Measurements from ENCODE around the gene PTEN. TPM values are rescaled to one million over a fixed set of nuclear protein-coding genes. Genes with fewer than 3 reads are reported as not detected.

Gene PTEN
- polyA plus RNA-seq, 3 donors, result 61.3 to 68.7 (median 68.1) TPM

- DNase-seq, result no peak
Observed at GRCh38 chr10:87915406-87915805, 52.0 kb downstream of the PTEN start.

- no peak for DNase-seq
Observed at GRCh38 chr10:87915989-87916388, 52.6 kb downstream of the PTEN start.

GRCh38 chr10:87916515-87916914 lies 53.1 kb downstream of the PTEN start:
- no peak for DNase-seq

GRCh38 chr10:87918254-87918859 lies 54.9 kb downstream of the PTEN start:
- DNase-seq, result no peak

GRCh38 chr10:87920538-87920937 lies 57.1 kb downstream of the PTEN start:
- DNase-seq, result no peak

- no peak for DNase-seq
Observed at GRCh38 chr10:87921931-87922688, 58.7 kb downstream of the PTEN start.

- DNase-seq, result no peak
Observed at GRCh38 chr10:87923233-87923632, 59.8 kb downstream of the PTEN start.

GRCh38 chr10:87925570-87925969 lies 62.1 kb downstream of the PTEN start:
- DNase-seq, result no peak

- DNase-seq, result no peak
Observed at GRCh38 chr10:87927091-87927490, 63.7 kb downstream of the PTEN start.

GRCh38 chr10:87928996-87929395 lies 65.6 kb downstream of the PTEN start:
- DNase-seq, result no peak

GRCh38 chr10:87930141-87930540 lies 66.7 kb downstream of the PTEN start:
- DNase-seq, result no peak

GRCh38 chr10:87930934-87931835 lies 67.8 kb downstream of the PTEN start:
- DNase-seq, result no peak

GRCh38 chr10:87931836-87932230 lies 68.4 kb downstream of the PTEN start:
- no peak for DNase-seq

- DNase-seq, result no peak
Observed at GRCh38 chr10:87935290-87936141, 72.1 kb downstream of the PTEN start.

GRCh38 chr10:87940210-87940609 lies 76.8 kb downstream of the PTEN start:
- DNase-seq, result no peak

GRCh38 chr10:87942884-87943527 lies 79.6 kb downstream of the PTEN start:
- no peak for DNase-seq

- DNase-seq, result no peak
Observed at GRCh38 chr10:87945984-87946383, 82.6 kb downstream of the PTEN start.

GRCh38 chr10:87952612-87953011 lies 89.2 kb downstream of the PTEN start:
- no peak for DNase-seq

GRCh38 chr10:87956055-87956454 lies 92.6 kb downstream of the PTEN start:
- DNase-seq, result no peak

- DNase-seq, result no peak
Observed at GRCh38 chr10:87957702-87958101, 94.3 kb downstream of the PTEN start.

- DNase-seq, result no peak
Observed at GRCh38 chr10:87960230-87960629, 96.8 kb downstream of the PTEN start.

Data from renal pelvis (tissue), 4 donors.